H9 (cell line): ENCODE results near the gene PEDS1. TPM values are rescaled to one million over a fixed set of nuclear protein-coding genes. Genes with fewer than 3 reads are reported as not detected.

Experiments used
- DNase-seq: peaks from one replicate; pipeline ENCODE4 v3.0.0-alpha.2; 2017
- H2AFZ ChIP-seq: one replicate; pipeline ENCODE4 v1.6.1; 2013; ENCODE audit warnings: mild to moderate bottlenecking, low read length, control low read depth, moderate library complexity
- H2AK5ac ChIP-seq: 2 replicates; pipeline ENCODE4 v1.6.1; 2013; ENCODE audit warnings: low read length, control low read depth, mixed read lengths; ENCODE audit not compliant: insufficient read length
- H2BK120ac ChIP-seq: one replicate; pipeline ENCODE4 v1.6.1; 2013; ENCODE audit warnings: low read depth, mild to moderate bottlenecking, low read length, control low read depth, inconsistent platforms; ENCODE audit not compliant: poor library complexity, severe bottlenecking
- H2BK12ac ChIP-seq: 2 replicates; pipeline ENCODE4 v1.6.1; 2013; ENCODE audit warnings: low read length, control low read depth, mixed read lengths, low read depth; ENCODE audit not compliant: insufficient read length
- H2BK15ac ChIP-seq: 2 replicates; pipeline ENCODE4 v1.6.1; 2013; ENCODE audit warnings: low read depth, low read length, control low read depth
- H2BK20ac ChIP-seq: one replicate; pipeline ENCODE4 v1.6.1; 2013; ENCODE audit warnings: low read depth, mild to moderate bottlenecking, low read length, control low read depth, inconsistent platforms; ENCODE audit not compliant: poor library complexity, severe bottlenecking
- H2BK5ac ChIP-seq: 2 replicates; pipeline ENCODE4 v1.6.1; 2013; ENCODE audit warnings: low read length, control low read depth, mixed read lengths; ENCODE audit not compliant: insufficient read length
- H3K14ac ChIP-seq: 2 replicates; pipeline ENCODE4 v1.6.1; 2013; ENCODE audit warnings: low read length, control low read depth; ENCODE audit not compliant: insufficient read depth
- H3K18ac ChIP-seq: 2 replicates; pipeline ENCODE4 v1.6.1; 2013; ENCODE audit warnings: low read depth, mild to moderate bottlenecking, mixed read lengths, low read length, control low read depth; ENCODE audit not compliant: insufficient read length
- H3K23ac ChIP-seq: 2 replicates; pipeline ENCODE4 v1.6.1; 2013; ENCODE audit warnings: low read length, control low read depth, mixed read lengths, low read depth; ENCODE audit not compliant: insufficient read length
- H3K23me2 ChIP-seq: 2 replicates; pipeline ENCODE4 v1.6.1; 2013; ENCODE audit warnings: low read depth, mild to moderate bottlenecking, mixed read lengths, low read length, control low read depth; ENCODE audit not compliant: insufficient read length, poor library complexity, severe bottlenecking
- H3K27ac ChIP-seq: 2 replicates; pipeline ENCODE4 v1.5.1; 2013; ENCODE audit warnings: low read length, control low read depth, mixed read lengths, low read depth; ENCODE audit not compliant: insufficient read length
- H3K27me3 ChIP-seq: 2 replicates; pipeline ENCODE4 v1.6.1; 2013; ENCODE audit warnings: low read length, control low read depth, inconsistent platforms; ENCODE audit not compliant: insufficient read depth
- H3K4ac ChIP-seq: 2 replicates; pipeline ENCODE4 v1.6.1; 2013; ENCODE audit warnings: low read depth, mild to moderate bottlenecking, control low read depth, inconsistent platforms, low read length, moderate library complexity
- H3K4me1 ChIP-seq: 2 replicates; pipeline ENCODE4 v1.6.1; 2013; ENCODE audit warnings: low read length, control low read depth, inconsistent platforms; ENCODE audit not compliant: insufficient read depth
- H3K4me2 ChIP-seq: 2 replicates; pipeline ENCODE4 v1.6.1; 2013; ENCODE audit warnings: low read length, control low read depth, mixed read lengths; ENCODE audit not compliant: insufficient read length, insufficient read depth
- H3K56ac ChIP-seq: 2 replicates; pipeline ENCODE4 v1.6.1; 2013; ENCODE audit warnings: low read depth, mild to moderate bottlenecking, mixed read lengths, low read length, control low read depth; ENCODE audit not compliant: insufficient read length
- H3K79me1 ChIP-seq: 2 replicates; pipeline ENCODE4 v1.6.1; 2013; ENCODE audit warnings: low read depth, mild to moderate bottlenecking, moderate library complexity, low read length, control low read depth, inconsistent platforms; ENCODE audit not compliant: insufficient read depth, poor library complexity, severe bottlenecking
- H3K79me2 ChIP-seq: 2 replicates; pipeline ENCODE4 v1.6.1; 2013; ENCODE audit warnings: low read length, control low read depth, inconsistent platforms; ENCODE audit not compliant: insufficient read depth
- H3K9ac ChIP-seq: 2 replicates; pipeline ENCODE4 v1.6.1; 2013; ENCODE audit warnings: low read length, control low read depth, mixed read lengths; ENCODE audit not compliant: insufficient read length; ENCODE audit errors: extremely low read depth
- H3K9me3 ChIP-seq: one replicate; pipeline ENCODE4 v1.6.1; 2013; ENCODE audit warnings: low read depth, low read length, inconsistent platforms; ENCODE audit not compliant: control insufficient read depth
- H3T11ph ChIP-seq: one replicate; pipeline ENCODE4 v1.6.1; 2013; ENCODE audit warnings: mild to moderate bottlenecking, low read length, control low read depth, inconsistent platforms
- H4K20me1 ChIP-seq: one replicate; pipeline ENCODE4 v1.6.1; 2013; ENCODE audit not compliant: control insufficient read depth, insufficient read length, insufficient read depth
- H4K5ac ChIP-seq: 2 replicates; pipeline ENCODE4 v1.6.1; 2013; ENCODE audit warnings: low read depth, mild to moderate bottlenecking, mixed read lengths, low read length, control low read depth; ENCODE audit not compliant: insufficient read length
- H4K8ac ChIP-seq: replicated peaks from 2 replicates; pipeline ENCODE4 v1.6.1; 2013; ENCODE audit warnings: low read length, control low read depth, mixed read lengths, low read depth; ENCODE audit not compliant: insufficient read length
- H4K91ac ChIP-seq: 2 replicates; pipeline ENCODE4 v1.6.1; 2013; ENCODE audit warnings: low read depth, mild to moderate bottlenecking, moderate library complexity, mixed read lengths, low read length, control low read depth; ENCODE audit not compliant: insufficient read length
- H3K27ac Mint-ChIP-seq, 3 experiments: 2 replicates in 2 of 3; 3 replicates in 1 of 3; pipeline ENCODE4 v1.8.0; 2020 to 2021; ENCODE audit warnings: mixed read lengths in 3 of 3, mild to moderate bottlenecking in 1 of 3, moderate library complexity in 1 of 3
- H3K27me3 Mint-ChIP-seq: 2 replicates; pipeline ENCODE4 v1.8.0; 2021; ENCODE audit warnings: low read depth, mild to moderate bottlenecking, moderate library complexity, mixed read lengths
- H3K36me3 Mint-ChIP-seq, 3 experiments: 2 replicates in 2 of 3; 3 replicates in 1 of 3; pipeline ENCODE4 v1.8.0; 2020 to 2021; ENCODE audit warnings: low read depth in 3 of 3, mixed read lengths in 3 of 3; ENCODE audit not compliant: insufficient read depth in 1 of 3
- H3K4me1 Mint-ChIP-seq, 2 experiments: 2 replicates each; pipeline ENCODE4 v1.8.0; 2020; ENCODE audit warnings: mixed read lengths in 2 of 2
- H3K4me3 Mint-ChIP-seq, 2 experiments: 2 replicates in 1 of 2; 3 replicates in 1 of 2; pipeline ENCODE4 v1.8.0; 2020 to 2021; ENCODE audit warnings: mild to moderate bottlenecking in 2 of 2, mixed read lengths in 2 of 2, moderate library complexity in 1 of 2
- H3K9me3 Mint-ChIP-seq, 2 experiments: 2 replicates in 1 of 2; 3 replicates in 1 of 2; pipeline ENCODE4 v1.8.0; 2020; ENCODE audit warnings: mild to moderate bottlenecking in 2 of 2, mixed read lengths in 2 of 2, moderate library complexity in 1 of 2
- CTCF ChIP-seq: fragments of 200-600 bp; sonication (generic); conservative IDR thresholded peaks from 3 replicates; pipeline ENCODE4 v1.8.0; 2021; ENCODE audit warnings: antibody characterized with exemption, mild to moderate bottlenecking
- WGBS: extraction: QIAGEN DNeasy Blood & Tissue Kit; methylation state at CpG from one replicate; pipeline ENCODE4 v1.1.7; 2013; ENCODE audit warnings: missing lambda C conversion rate, low lambda C conversion rate, mixed read lengths; ENCODE audit not compliant: insufficient read length; ENCODE audit errors: extremely low coverage; 5-methylcytosine and 5-hydroxymethylcytosine counted together
- total RNA-seq: library from RNA; stranded (reverse); gene quantifications from 2 replicates; pipeline ENCODE4 v1.2.1, GENCODE V29; 2021

The PEDS1 gene
- total RNA-seq, 1 experiment from 2014 or later, result 29.3 TPM

DNA sequence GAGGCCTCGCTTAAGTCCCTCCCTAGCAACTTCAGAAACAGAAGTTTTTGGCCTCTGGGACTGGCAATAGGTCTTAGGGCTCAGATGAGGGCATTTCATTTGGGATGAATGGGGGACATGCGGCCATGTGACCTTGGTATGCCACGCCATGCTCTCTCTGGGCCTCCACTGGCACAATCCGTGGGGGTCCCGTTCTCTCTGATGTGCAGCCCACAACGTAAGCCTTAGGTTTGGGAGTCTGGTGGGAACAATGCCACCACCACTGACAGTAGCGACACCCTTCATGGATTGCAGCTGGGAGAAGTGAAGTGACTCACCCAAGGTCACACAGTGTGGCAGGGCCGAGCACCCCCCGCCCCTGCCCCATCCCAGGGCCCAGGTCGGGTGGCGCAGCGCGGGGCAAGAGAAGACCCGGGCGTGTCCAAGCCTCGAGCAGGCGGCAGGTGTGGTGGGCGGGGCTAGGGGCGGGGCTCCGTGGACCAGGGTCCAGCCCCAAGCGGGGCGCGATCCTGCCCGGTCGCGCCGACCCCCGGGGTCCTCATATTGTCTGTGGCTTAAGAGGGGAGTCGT is 36.2 kb upstream of the PEDS1 start:
- H3K4ac ChIP-seq, result no peak overlapping the region
- H3K4me1 ChIP-seq, result peaks cover 3% of the 10 kb centered on the region; the same call in 1 of the 2 replicates
- peaks cover 3% of the 10 kb centered on the region for H4K20me1 ChIP-seq
- H3K27ac ChIP-seq, result no peak overlapping the region
- no peak for TF ChIP-seq CTCF
- no peak overlapping the region; the same call in 1 of the 2 replicates for H3K14ac ChIP-seq
- H3K23me2 ChIP-seq, result peaks cover 5% of the 10 kb centered on the region
- no peak overlapping the region for H4K5ac ChIP-seq
- no peak overlapping the region for H2BK12ac ChIP-seq
- H3K27me3 Mint-ChIP-seq, result peaks cover 9% of the 10 kb centered on the region
- no peak overlapping the region for H3T11ph ChIP-seq
- no peak overlapping the region for H3K27ac Mint-ChIP-seq
- H3K9ac ChIP-seq, result no peak overlapping the region
- no peak overlapping the region for H3K18ac ChIP-seq
- H2BK15ac ChIP-seq, result no peak overlapping the region
- H3K23ac ChIP-seq, result no peak overlapping the region
- peak; percentile 83 for DNase-seq
- no peaks in the 10 kb centered on the region for H3K79me1 ChIP-seq
- H2AFZ ChIP-seq, result no peak overlapping the region
- no peak overlapping the region for H4K8ac ChIP-seq
- H3K9me3 Mint-ChIP-seq, result no peaks in the 10 kb centered on the region; a peak in 2 of 5 replicates
- no peak overlapping the region for H3K56ac ChIP-seq
- peak overlapping the region; percentile 40 for H3K4me2 ChIP-seq
- no peak overlapping the region for H4K91ac ChIP-seq
- no peaks in the 10 kb centered on the region for H3K27me3 ChIP-seq
- H2BK5ac ChIP-seq, result no peak overlapping the region
- H3K36me3 Mint-ChIP-seq, result peaks cover 0 to 5% (median 0%) of the 10 kb centered on the region in 3 experiments; a peak in 3 of 7 replicates
- no peaks in the 10 kb centered on the region for H3K9me3 ChIP-seq
- peaks cover 38 to 54% of the 10 kb centered on the region in 2 experiments for H3K4me1 Mint-ChIP-seq
- WGBS, result no CpG with 5 or more reads among the region's 29 CpGs
- H2AK5ac ChIP-seq, result no peak overlapping the region
- peaks cover 1% of the 10 kb centered on the region; the same call in 1 of the 2 replicates for H3K79me2 ChIP-seq
- H2BK120ac ChIP-seq, result no peak overlapping the region
- peak overlapping the region; percentile 60 to 74 for H3K4me3 Mint-ChIP-seq
- no peak overlapping the region for H2BK20ac ChIP-seq
